Aorta (tissue), 5 donors: ENCODE measurements around the gene TMPRSS3. TPM values are rescaled to one million over a fixed set of nuclear protein-coding genes. Genes with fewer than 3 reads are reported as not detected.

ENCODE experiments used
- ATAC-seq: fragments of 200-7000 bp; cut with Tn5 transposase; one replicate; pipeline ENCODE4 v1.9.1; 2022; ENCODE audit warnings: moderate library complexity; ENCODE audit not compliant: low FRiP score
- DNase-seq, 2 donors: peaks; one replicate each; pipeline ENCODE4 v3.0.0-alpha.2; 2020
- H3K27ac ChIP-seq, 2 donors: one replicate each; pipeline ENCODE4 v1.5.1; 2013; ENCODE audit warnings: low read length in 2 of 2, mild to moderate bottlenecking in 2 of 2, moderate library complexity in 2 of 2, control low read depth in 1 of 2, inconsistent platforms in 1 of 2, low read depth in 1 of 2
- H3K27me3 ChIP-seq, 2 donors: one replicate each; pipeline ENCODE4 v1.6.1; 2013; ENCODE audit warnings: control low read depth in 1 of 2, low read length in 1 of 2, mild to moderate bottlenecking in 1 of 2, moderate library complexity in 1 of 2; ENCODE audit not compliant: insufficient read depth in 2 of 2, control insufficient read depth in 1 of 2
- H3K36me3 ChIP-seq, 2 donors: one replicate each; pipeline ENCODE4 v1.6.1; 2013; ENCODE audit warnings: control low read depth in 1 of 2, low read length in 1 of 2, mild to moderate bottlenecking in 1 of 2; ENCODE audit not compliant: insufficient read depth in 2 of 2, control insufficient read depth in 1 of 2
- H3K4me1 ChIP-seq, 2 donors: one replicate each; pipeline ENCODE4 v1.6.1; 2013; ENCODE audit warnings: low read length in 2 of 2, control low read depth in 1 of 2, mild to moderate bottlenecking in 1 of 2, moderate library complexity in 1 of 2; ENCODE audit not compliant: insufficient read depth in 2 of 2, control insufficient read depth in 1 of 2
- H3K4me3 ChIP-seq, 2 donors: one replicate each; pipeline ENCODE4 v1.5.1; 2013; ENCODE audit warnings: low read length in 2 of 2, control low read depth in 1 of 2, mild to moderate bottlenecking in 1 of 2
- H3K9me3 ChIP-seq: one replicate; pipeline ENCODE4 v1.6.1; 2013; ENCODE audit warnings: mild to moderate bottlenecking, low read length; ENCODE audit not compliant: control insufficient read depth
- WGBS, 2 donors: extraction: QIAGEN DNeasy Blood & Tissue Kit; methylation state at CpG; one replicate each; pipeline ENCODE4 v1.1.7; 2013; 5-methylcytosine and 5-hydroxymethylcytosine counted together
- intact Hi-C, 2 donors: fragments of 100-400 bp; cut with DNase I; formaldehyde crosslinking; loops; one replicate each; pipeline versions ENCODE4 v1.14.2 to v1.15.0; 2022
- polyA plus RNA-seq, 2 donors: library from polyadenylated mRNA; stranded (reverse); fragments of 200-250 nt; gene quantifications; one replicate each; pipeline ENCODE4 v1.2.3, GENCODE V29; 2013
- total RNA-seq, 2 donors: library from RNA; stranded (reverse); fragmentation: NEBNext Ultra II Directional; extraction: Animal tissue kit (Norgen Biotek cat#: 25700); gene quantifications; one replicate each; pipeline ENCODE4 v1.2.1, GENCODE V29; 2021
- donor health status: healthy with polysubstance abuse.
- donor health status: Bipolar disorder and iron deficiency.
- donor health status: DM: no; HTN: no; CAD: no.
- donor health status: DM: no; HTN: no; CAD: no.
- donor health status: DM: yes; HTN: yes; CAD: no.

The TMPRSS3 gene
- total and polyA plus RNA-seq, 4 donors, result 0.15 TPM; not detected in 2

- DNase-seq, result peak in 1 of 2 donors; percentile 57
- 80 to 81% methylated on average over 14 of the region's 14 CpGs for WGBS, 2 donors
These were observed 2.0 kb upstream of the TMPRSS3 start for GRCh38 chr21:42397746-42398394.

GRCh38 chr21:42396799-42397745 lies 1.2 kb upstream of the TMPRSS3 start:
- peak in 1 of 2 donors; percentile 19 for DNase-seq
- H3K4me1 ChIP-seq, result no peaks in the 10 kb centered on the region
- H3K9me3 ChIP-seq, result no peaks in the 10 kb centered on the region
- H3K4me3 ChIP-seq, result no peak overlapping the region
- intact Hi-C loops, result no loop called here
- ATAC-seq, result no peak
- no peaks in the 10 kb centered on the region for H3K27me3 ChIP-seq
- no peaks in the 10 kb centered on the region for H3K36me3 ChIP-seq
- no peak overlapping the region for H3K27ac ChIP-seq
- 61 to 63% methylated on average over 19 of the region's 19 CpGs for WGBS, 2 donors

More at GRCh38 chr21:42397746-42398394, 2.0 kb upstream of the TMPRSS3 start:
- H3K4me3 ChIP-seq, result no peak overlapping the region
- H3K27me3 ChIP-seq, result no peaks in the 10 kb centered on the region
- no peaks in the 10 kb centered on the region for H3K36me3 ChIP-seq
- ATAC-seq, result no peak
- no peak overlapping the region for H3K27ac ChIP-seq
- H3K9me3 ChIP-seq, result no peaks in the 10 kb centered on the region
- intact Hi-C loops, result no loop called here
- H3K4me1 ChIP-seq, result no peaks in the 10 kb centered on the region

- Histone ChIP-seq H3K27me3 (no peaks in the 10 kb centered on the region), H3K36me3 (no peaks in the 10 kb centered on the region), H3K9me3 (peaks cover 3% of the 10 kb centered on the region), H3K4me3 (no peak overlapping the region), H3K27ac (no peak overlapping the region), H3K4me1 (no peaks in the 10 kb centered on the region)
- 87 to 89% methylated on average over 11 of the region's 11 CpGs for WGBS, 2 donors
- ATAC-seq, result no peak
- intact Hi-C loops, result no loop called here
- peak in 1 of 2 donors; percentile 10 for DNase-seq
These were observed 550 bp downstream of the TMPRSS3 start for GRCh38 chr21:42395302-42395701.

GRCh38 chr21:42393443-42393950 lies 2.4 kb downstream of the TMPRSS3 start:
- DNase-seq (peak in 1 of 2 donors; percentile 25), ATAC-seq (no peak)
- H3K27ac ChIP-seq, result no peak overlapping the region
- no peak overlapping the region for H3K4me3 ChIP-seq
- H3K9me3 ChIP-seq, result peaks cover 3% of the 10 kb centered on the region
- no peaks in the 10 kb centered on the region for H3K4me1 ChIP-seq
- intact Hi-C loops, result no loop called here
- WGBS, 2 donors, result 28 to 46% methylated on average over 8 of the region's 8 CpGs
- H3K36me3 ChIP-seq, result no peaks in the 10 kb centered on the region
- H3K27me3 ChIP-seq, result peaks cover 0 to 2% of the 10 kb centered on the region in 2 donors

- intact Hi-C loops, result no loop called here
- WGBS, 2 donors, result 57 to 65% methylated on average over 17 of the region's 17 CpGs
These were observed 3.0 kb downstream of the TMPRSS3 start for GRCh38 chr21:42392731-42393442.

GRCh38 chr21:42391297-42391696 lies 4.6 kb downstream of the TMPRSS3 start:
- WGBS, 2 donors, result 68 to 75% methylated on average over 5 of the region's 5 CpGs
- intact Hi-C loops, result no loop called here
- H3K4me3 ChIP-seq, result no peak overlapping the region

More at GRCh38 chr21:42392731-42393442, 3.0 kb downstream of the TMPRSS3 start:
- Histone ChIP-seq H3K4me1 (no peaks in the 10 kb centered on the region), H3K27ac (no peak overlapping the region), H3K36me3 (no peaks in the 10 kb centered on the region), H3K4me3 (no peak overlapping the region), H3K9me3 (peaks cover 3% of the 10 kb centered on the region), H3K27me3 (peaks cover 0 to 2% of the 10 kb centered on the region in 2 donors)
- peak in 1 of 2 donors; percentile 40 for DNase-seq
- no peak for ATAC-seq

GRCh38 chr21:42390696-42391095 lies 5.2 kb downstream of the TMPRSS3 start:
- H3K4me1 ChIP-seq, result no peaks in the 10 kb centered on the region
- no peak overlapping the region for H3K27ac ChIP-seq
- H3K27me3 ChIP-seq, result peaks cover 0 to 2% of the 10 kb centered on the region in 2 donors
- WGBS, 2 donors, result 66 to 68% methylated on average over 2 of the region's 2 CpGs
- H3K4me3 ChIP-seq, result no peak overlapping the region
- DNase-seq, result no peak
- intact Hi-C loops, result no loop called here
- peaks cover 3% of the 10 kb centered on the region for H3K9me3 ChIP-seq
- H3K36me3 ChIP-seq, result no peaks in the 10 kb centered on the region
- ATAC-seq, result no peak

More at GRCh38 chr21:42391297-42391696, 4.6 kb downstream of the TMPRSS3 start:
- Histone ChIP-seq H3K9me3 (peaks cover 3% of the 10 kb centered on the region), H3K27me3 (peaks cover 0 to 2% of the 10 kb centered on the region in 2 donors), H3K36me3 (no peaks in the 10 kb centered on the region), H3K27ac (no peak overlapping the region), H3K4me1 (no peaks in the 10 kb centered on the region)
- ATAC-seq (no peak), DNase-seq (peak in 1 of 2 donors; percentile 16)

- DNase-seq (peak in 1 of 2 donors; percentile 20), ATAC-seq (no peak)
- Histone ChIP-seq H3K4me1 (no peaks in the 10 kb centered on the region), H3K9me3 (peaks cover 5% of the 10 kb centered on the region), H3K36me3 (no peaks in the 10 kb centered on the region), H3K27ac (no peak overlapping the region), H3K27me3 (peaks cover 0 to 2% of the 10 kb centered on the region in 2 donors), H3K4me3 (no peak overlapping the region)
- WGBS, 2 donors, result 70 to 73% methylated on average over 5 of the region's 5 CpGs
- intact Hi-C loops, result no loop called here
These were observed 5.7 kb downstream of the TMPRSS3 start for GRCh38 chr21:42390193-42390592.
